ENCODE results near the gene ARID5B.

The ARID5B gene

DNA sequence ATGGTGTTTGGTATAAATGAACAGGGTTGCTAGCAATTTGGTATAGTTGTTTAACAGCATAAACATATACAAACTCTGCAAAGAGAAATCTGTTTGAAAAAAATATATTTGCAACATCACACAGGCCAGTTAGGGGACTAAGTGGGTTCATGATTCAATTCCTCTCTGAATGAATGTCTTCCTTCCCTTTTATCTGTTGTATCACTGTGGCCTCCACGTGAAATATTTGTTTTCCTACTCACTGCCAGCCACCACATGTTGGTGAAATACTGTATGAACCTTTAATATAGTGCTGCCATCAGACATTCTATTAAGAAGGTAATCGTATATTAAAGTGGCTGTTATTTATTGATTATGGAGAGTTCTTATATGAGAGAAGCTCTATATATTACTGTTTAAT lies 157.0 kb downstream of the ARID5B start:
- no peak overlapping the region for H3K9ac ChIP-seq (ENCODE audit: low read depth, low read length)
- no peaks in the 10 kb centered on the region for H3K4me1 ChIP-seq (ENCODE audit: control insufficient read depth, insufficient read depth, low read length)
- no peak overlapping the region for H3K4me3 ChIP-seq (ENCODE audit: low read depth, low read length)
- no peak overlapping the region for H3K27ac ChIP-seq (ENCODE audit: low read depth, low read length)
- H3K27me3 ChIP-seq (ENCODE audit: control insufficient read depth, insufficient read depth, low read length): no peaks in the 10 kb centered on the region
- H3K9me3 ChIP-seq (ENCODE audit: control insufficient read depth, insufficient read depth, low read length): no peaks in the 10 kb centered on the region
- H3K36me3 ChIP-seq (ENCODE audit: control insufficient read depth, insufficient read depth, low read length): no peaks in the 10 kb centered on the region

DNA sequence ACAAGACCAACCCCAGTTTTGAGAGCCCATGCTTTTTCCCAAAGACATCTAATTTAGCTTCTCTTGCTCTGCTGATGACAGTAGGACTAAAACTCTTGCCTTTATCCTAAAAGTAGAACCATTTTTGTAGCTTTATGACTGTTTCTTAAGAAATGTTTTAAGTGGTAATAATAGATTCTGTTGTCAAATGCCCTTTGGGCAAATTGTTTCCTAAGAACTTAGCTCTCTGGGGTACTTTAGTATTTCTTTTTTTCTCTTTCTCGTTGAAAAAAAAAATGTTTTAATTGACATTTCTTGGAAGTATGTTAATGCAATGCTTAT lies 157.4 kb downstream of the ARID5B start:
- Histone ChIP-seq H3K27ac (ENCODE audit: low read depth, low read length) (no peak overlapping the region), H3K4me1 (ENCODE audit: control insufficient read depth, insufficient read depth, low read length) (no peaks in the 10 kb centered on the region), H3K9me3 (ENCODE audit: control insufficient read depth, insufficient read depth, low read length) (no peaks in the 10 kb centered on the region), H3K9ac (ENCODE audit: low read depth, low read length) (no peak overlapping the region), H3K27me3 (ENCODE audit: control insufficient read depth, insufficient read depth, low read length) (no peaks in the 10 kb centered on the region), H3K36me3 (ENCODE audit: control insufficient read depth, insufficient read depth, low read length) (no peaks in the 10 kb centered on the region), H3K4me3 (ENCODE audit: low read depth, low read length) (no peak overlapping the region)

DNA sequence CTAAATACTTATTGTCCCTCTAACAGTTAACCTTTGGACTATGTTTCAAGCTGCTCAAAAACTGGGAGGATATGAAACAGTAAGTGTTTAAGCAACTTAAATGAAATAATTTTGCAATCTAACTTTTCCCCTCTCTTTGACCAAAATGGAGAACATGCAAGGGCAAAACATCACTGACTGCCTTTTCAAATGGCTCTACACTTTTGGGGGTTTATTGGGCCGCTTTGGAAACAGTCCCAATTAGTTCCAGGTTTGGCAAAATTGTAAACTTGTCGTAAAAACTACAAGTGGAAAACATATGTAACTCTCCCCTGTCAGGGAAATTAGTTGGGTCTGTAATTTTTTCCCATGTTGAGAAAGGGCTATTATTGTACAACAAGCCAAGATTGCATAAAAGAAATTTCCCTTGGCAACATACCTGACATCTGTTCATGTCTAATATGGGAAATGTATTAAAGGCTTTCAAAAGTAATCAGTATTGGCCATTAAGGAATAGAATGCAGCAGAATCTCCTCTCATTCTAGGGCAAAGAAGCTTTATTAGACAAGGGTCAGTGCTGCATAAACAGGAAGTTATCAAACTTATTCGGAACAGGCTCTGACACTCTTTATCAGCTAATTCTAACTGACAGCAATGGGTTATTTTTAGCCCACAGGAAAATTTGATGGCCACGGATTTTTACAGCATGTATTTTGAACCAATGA lies 157.9 kb downstream of the ARID5B start:
- Histone ChIP-seq H3K4me3 (ENCODE audit: low read depth, low read length) (no peak overlapping the region), H3K9ac (ENCODE audit: low read depth, low read length) (no peak overlapping the region), H3K9me3 (ENCODE audit: control insufficient read depth, insufficient read depth, low read length) (no peaks in the 10 kb centered on the region), H3K4me1 (ENCODE audit: control insufficient read depth, insufficient read depth, low read length) (no peaks in the 10 kb centered on the region), H3K27me3 (ENCODE audit: control insufficient read depth, insufficient read depth, low read length) (no peaks in the 10 kb centered on the region), H3K27ac (ENCODE audit: low read depth, low read length) (no peak overlapping the region), H3K36me3 (ENCODE audit: control insufficient read depth, insufficient read depth, low read length) (no peaks in the 10 kb centered on the region)

DNA sequence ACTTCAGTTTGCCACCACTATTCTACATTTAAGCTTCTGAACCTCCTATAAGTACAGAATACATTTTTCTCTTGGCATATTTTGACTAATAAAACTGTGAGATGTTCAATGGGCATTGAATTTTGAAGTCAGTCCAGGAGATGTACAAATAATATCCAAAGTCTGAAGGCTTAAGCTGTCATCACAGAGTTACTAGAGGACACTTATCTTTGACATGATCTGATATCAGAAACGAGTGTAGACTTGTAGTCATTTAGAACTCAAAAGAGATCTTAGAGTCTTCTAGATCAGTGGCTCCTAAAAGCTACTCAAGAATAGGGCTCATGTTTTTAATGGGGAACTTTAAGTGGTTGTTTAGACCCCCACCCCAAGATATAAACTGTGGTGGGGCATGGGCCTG lies 160.5 kb downstream of the ARID5B start:
- no peak overlapping the region for H3K9ac ChIP-seq (ENCODE audit: low read depth, low read length)
- H3K27ac ChIP-seq (ENCODE audit: low read depth, low read length): no peak overlapping the region
- H3K9me3 ChIP-seq (ENCODE audit: control insufficient read depth, insufficient read depth, low read length): no peaks in the 10 kb centered on the region
- H3K36me3 ChIP-seq (ENCODE audit: control insufficient read depth, insufficient read depth, low read length): no peaks in the 10 kb centered on the region
- no peaks in the 10 kb centered on the region for H3K27me3 ChIP-seq (ENCODE audit: control insufficient read depth, insufficient read depth, low read length)
- H3K4me1 ChIP-seq (ENCODE audit: control insufficient read depth, insufficient read depth, low read length): no peaks in the 10 kb centered on the region
- H3K4me3 ChIP-seq (ENCODE audit: low read depth, low read length): no peak overlapping the region

DNA sequence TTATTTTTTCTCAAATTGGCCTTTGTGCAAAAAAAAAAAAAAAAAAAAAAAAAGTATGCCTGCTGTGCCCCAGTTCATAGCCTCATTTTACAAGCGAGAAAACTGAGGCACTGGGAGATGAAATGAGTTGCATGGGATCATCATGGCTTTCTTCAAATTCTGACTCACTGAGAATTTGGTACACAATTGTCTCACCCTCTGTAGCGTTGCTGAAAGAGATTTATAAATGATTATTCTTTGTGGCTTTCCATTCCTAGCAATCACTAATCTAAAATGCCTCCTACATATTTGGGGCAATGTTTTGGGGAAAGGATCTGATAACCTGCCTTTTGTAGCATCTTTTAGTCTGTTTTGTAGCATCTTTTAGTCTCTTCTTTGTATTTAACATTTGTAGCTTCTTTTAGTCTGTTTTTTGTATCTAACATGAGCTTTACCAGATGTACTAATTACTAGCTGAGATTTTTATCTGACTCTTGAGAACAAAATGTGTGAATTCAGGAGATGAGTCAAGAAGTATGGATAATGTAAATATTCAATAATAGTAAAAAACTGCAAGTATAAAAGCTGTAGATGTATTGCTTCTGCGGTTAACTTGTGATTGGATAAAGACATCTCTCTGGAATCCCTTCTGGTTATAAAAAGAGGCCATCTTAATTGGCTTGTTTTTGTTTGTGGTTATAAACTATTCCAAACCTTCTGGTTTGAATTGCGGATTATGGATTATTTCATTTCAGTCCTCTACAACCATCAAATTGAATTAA lies 161.4 kb downstream of the ARID5B start:
- Histone ChIP-seq H3K9me3 (ENCODE audit: control insufficient read depth, insufficient read depth, low read length) (no peaks in the 10 kb centered on the region), H3K9ac (ENCODE audit: low read depth, low read length) (no peak overlapping the region), H3K4me3 (ENCODE audit: low read depth, low read length) (no peak overlapping the region), H3K27ac (ENCODE audit: low read depth, low read length) (no peak overlapping the region), H3K27me3 (ENCODE audit: control insufficient read depth, insufficient read depth, low read length) (no peaks in the 10 kb centered on the region), H3K36me3 (ENCODE audit: control insufficient read depth, insufficient read depth, low read length) (no peaks in the 10 kb centered on the region), H3K4me1 (ENCODE audit: control insufficient read depth, insufficient read depth, low read length) (no peaks in the 10 kb centered on the region)

DNA sequence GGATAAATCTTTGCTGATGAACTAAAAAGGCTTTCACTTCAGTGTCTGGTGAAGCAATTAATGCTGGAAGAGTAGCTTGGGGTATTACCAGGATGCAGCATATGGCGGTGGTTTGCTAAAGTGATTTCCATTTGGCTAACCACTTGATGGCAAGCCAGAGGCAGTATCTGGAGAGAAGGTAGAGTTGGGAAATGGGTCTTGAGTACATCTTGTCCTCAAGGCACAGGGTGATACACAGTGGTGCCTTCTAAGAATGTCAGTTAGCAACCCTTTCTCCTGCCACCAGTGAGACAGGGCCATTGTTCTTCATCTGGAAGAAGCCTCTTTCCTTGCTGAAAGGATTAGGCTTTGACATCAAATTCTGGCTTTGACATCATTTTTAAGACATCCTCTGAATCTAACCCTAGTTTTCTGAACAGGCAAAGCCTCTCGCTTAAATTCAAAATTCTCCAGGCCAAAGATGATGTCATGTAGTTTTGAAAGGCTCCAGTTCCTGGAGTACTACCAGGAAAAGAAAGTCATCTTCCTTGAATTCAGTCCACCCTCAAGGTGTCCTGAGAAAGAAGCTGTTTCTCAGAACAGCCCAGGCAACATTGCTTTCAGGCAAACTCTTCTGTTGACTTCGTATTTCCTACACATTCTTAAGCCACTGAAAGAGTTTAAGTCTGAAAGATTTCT lies 162.4 kb downstream of the ARID5B start:
- Histone ChIP-seq H3K4me3 (ENCODE audit: low read depth, low read length) (no peak overlapping the region), H3K27ac (ENCODE audit: low read depth, low read length) (no peak overlapping the region), H3K27me3 (ENCODE audit: control insufficient read depth, insufficient read depth, low read length) (no peaks in the 10 kb centered on the region), H3K4me1 (ENCODE audit: control insufficient read depth, insufficient read depth, low read length) (no peaks in the 10 kb centered on the region), H3K9ac (ENCODE audit: low read depth, low read length) (no peak overlapping the region), H3K9me3 (ENCODE audit: control insufficient read depth, insufficient read depth, low read length) (no peaks in the 10 kb centered on the region), H3K36me3 (ENCODE audit: control insufficient read depth, insufficient read depth, low read length) (no peaks in the 10 kb centered on the region)

DNA sequence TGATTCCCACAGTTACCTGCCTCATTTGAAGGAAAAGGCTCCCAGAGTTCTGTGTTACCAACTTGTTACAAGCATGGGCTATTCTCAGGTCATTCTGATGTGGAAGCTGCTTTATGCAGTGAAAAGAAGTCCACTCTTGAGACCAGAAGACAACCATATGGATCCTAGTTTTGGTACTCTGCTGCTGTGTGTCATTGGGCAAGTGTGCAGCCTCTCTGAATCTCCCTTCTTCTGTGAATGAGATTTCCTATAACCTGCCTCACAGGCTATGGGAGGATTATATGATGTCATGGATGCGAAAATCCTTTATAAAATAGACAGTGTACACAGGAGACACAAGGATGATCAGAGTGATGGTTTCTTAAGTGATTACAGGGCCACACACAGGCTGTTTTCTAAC lies 166.1 kb downstream of the ARID5B start:
- H3K9ac ChIP-seq (ENCODE audit: low read depth, low read length): no peak overlapping the region
- H3K4me1 ChIP-seq (ENCODE audit: control insufficient read depth, insufficient read depth, low read length): peaks cover 6% of the 10 kb centered on the region; the same call in 1 of the 2 replicates
- H3K27me3 ChIP-seq (ENCODE audit: control insufficient read depth, insufficient read depth, low read length): no peaks in the 10 kb centered on the region
- no peaks in the 10 kb centered on the region for H3K36me3 ChIP-seq (ENCODE audit: control insufficient read depth, insufficient read depth, low read length)
- no peaks in the 10 kb centered on the region for H3K9me3 ChIP-seq (ENCODE audit: control insufficient read depth, insufficient read depth, low read length)
- no peak overlapping the region for H3K4me3 ChIP-seq (ENCODE audit: low read depth, low read length)
- no peak overlapping the region for H3K27ac ChIP-seq (ENCODE audit: low read depth, low read length)

DNA sequence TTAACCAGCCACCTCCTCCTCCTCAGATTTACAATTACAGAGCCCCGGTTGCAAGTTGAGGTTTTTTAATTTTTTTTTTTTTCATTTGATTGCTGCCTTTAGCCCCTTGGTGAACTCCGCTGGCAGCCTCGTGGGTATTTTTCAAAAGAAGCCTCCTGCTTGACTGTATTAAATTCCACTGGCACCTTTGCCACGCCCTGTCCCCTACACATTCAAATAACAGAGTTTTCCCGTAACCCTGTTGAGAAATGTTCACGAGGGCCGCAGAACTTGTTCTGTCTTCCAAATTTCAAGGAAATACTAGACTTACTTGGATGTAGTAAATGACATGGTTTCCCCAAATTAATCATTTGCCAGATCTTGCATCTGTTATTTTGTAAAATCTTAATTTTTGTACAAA lies 167.0 kb downstream of the ARID5B start:
- H3K9ac ChIP-seq (ENCODE audit: low read depth, low read length): no peak overlapping the region
- no peak overlapping the region for H3K4me3 ChIP-seq (ENCODE audit: low read depth, low read length)
- no peaks in the 10 kb centered on the region for H3K27me3 ChIP-seq (ENCODE audit: control insufficient read depth, insufficient read depth, low read length)
- H3K36me3 ChIP-seq (ENCODE audit: control insufficient read depth, insufficient read depth, low read length): no peaks in the 10 kb centered on the region
- H3K27ac ChIP-seq (ENCODE audit: low read depth, low read length): no peak overlapping the region
- H3K4me1 ChIP-seq (ENCODE audit: control insufficient read depth, insufficient read depth, low read length): peaks cover 6% of the 10 kb centered on the region; the same call in 1 of the 2 replicates
- H3K9me3 ChIP-seq (ENCODE audit: control insufficient read depth, insufficient read depth, low read length): no peaks in the 10 kb centered on the region

DNA sequence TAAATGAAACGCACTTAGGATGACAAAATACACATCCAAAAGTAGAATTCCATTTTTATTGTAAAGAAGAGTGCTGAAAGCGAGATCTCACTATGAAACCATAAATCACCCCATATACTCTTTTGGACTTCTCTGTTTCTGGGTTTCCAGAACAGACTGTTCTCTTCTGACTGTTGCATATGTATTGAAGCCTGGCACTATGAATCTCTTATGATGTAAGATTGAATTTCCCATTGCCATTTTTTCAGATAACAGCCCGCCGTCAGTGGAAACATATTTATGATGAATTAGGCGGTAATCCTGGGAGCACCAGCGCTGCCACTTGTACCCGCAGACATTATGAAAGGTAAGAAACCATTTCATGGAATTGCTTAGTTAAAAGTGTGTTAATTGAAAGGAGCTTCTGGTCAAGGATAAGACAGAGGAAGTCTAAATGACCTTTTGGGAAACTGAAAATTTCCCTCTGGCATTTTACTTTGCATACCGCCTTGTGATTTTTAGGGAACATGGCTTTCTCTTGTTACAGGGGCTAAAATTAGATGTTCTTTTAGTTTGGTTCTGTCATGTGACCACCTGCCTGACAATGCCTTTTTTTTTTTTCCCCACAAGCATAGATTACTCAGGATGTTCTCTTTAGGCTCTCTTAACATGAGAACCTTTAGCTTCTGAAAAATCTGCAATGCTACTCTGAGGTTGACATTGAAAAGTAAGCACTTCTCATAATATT lies 168.1 kb downstream of the ARID5B start:
- H3K4me1 ChIP-seq (ENCODE audit: control insufficient read depth, insufficient read depth, low read length): peaks cover 6% of the 10 kb centered on the region; the same call in 1 of the 2 replicates
- H3K4me3 ChIP-seq (ENCODE audit: low read depth, low read length): no peak overlapping the region
- H3K27me3 ChIP-seq (ENCODE audit: control insufficient read depth, insufficient read depth, low read length): no peaks in the 10 kb centered on the region
- no peaks in the 10 kb centered on the region for H3K9me3 ChIP-seq (ENCODE audit: control insufficient read depth, insufficient read depth, low read length)
- H3K27ac ChIP-seq (ENCODE audit: low read depth, low read length): no peak overlapping the region
- no peak overlapping the region for H3K9ac ChIP-seq (ENCODE audit: low read depth, low read length)
- H3K36me3 ChIP-seq (ENCODE audit: control insufficient read depth, insufficient read depth, low read length): no peaks in the 10 kb centered on the region

DNA sequence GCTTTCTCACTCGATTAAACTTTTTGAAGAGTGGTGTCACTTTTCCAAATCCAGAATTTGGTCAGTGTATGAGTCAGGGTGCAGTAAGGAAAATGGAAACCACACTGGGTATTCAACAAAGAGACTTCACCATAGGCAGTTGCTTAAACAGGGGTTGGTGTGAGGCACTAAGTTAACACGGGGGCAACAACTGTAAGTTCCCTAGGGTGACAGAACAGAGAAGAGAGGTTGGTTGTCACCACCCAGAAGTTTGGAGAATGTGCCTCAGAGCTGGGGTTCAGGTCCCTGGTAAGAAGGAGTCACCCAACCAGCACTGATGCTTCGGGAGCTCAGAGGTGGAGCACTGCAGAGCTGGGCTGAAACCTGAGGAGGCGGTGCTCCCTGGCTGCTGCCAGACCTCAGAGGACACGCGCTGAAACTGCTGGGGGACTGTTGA lies 170.4 kb downstream of the ARID5B start:
- no peak overlapping the region for H3K4me3 ChIP-seq (ENCODE audit: low read depth, low read length)
- H3K27me3 ChIP-seq (ENCODE audit: control insufficient read depth, insufficient read depth, low read length): no peaks in the 10 kb centered on the region
- no peak overlapping the region for H3K9ac ChIP-seq (ENCODE audit: low read depth, low read length)
- no peak overlapping the region for H3K27ac ChIP-seq (ENCODE audit: low read depth, low read length)
- H3K4me1 ChIP-seq (ENCODE audit: control insufficient read depth, insufficient read depth, low read length): peaks cover 6% of the 10 kb centered on the region; the same call in 1 of the 2 replicates
- H3K36me3 ChIP-seq (ENCODE audit: control insufficient read depth, insufficient read depth, low read length): no peaks in the 10 kb centered on the region
- H3K9me3 ChIP-seq (ENCODE audit: control insufficient read depth, insufficient read depth, low read length): no peaks in the 10 kb centered on the region
